Midbrain (tissue), 1 donor: Measurements from ENCODE around the gene SLC43A1.
"Not testable (repeated sequence)": the region's sequence is repeated elsewhere in the genome, so short reads cannot be mapped to it uniquely, and the experiment has no call there.

Experiments
- DNase-seq: peaks from one replicate; lab custom pipeline; 2025; lab: John Stamatoyannopoulos, UW

Gene SLC43A1

DNA sequence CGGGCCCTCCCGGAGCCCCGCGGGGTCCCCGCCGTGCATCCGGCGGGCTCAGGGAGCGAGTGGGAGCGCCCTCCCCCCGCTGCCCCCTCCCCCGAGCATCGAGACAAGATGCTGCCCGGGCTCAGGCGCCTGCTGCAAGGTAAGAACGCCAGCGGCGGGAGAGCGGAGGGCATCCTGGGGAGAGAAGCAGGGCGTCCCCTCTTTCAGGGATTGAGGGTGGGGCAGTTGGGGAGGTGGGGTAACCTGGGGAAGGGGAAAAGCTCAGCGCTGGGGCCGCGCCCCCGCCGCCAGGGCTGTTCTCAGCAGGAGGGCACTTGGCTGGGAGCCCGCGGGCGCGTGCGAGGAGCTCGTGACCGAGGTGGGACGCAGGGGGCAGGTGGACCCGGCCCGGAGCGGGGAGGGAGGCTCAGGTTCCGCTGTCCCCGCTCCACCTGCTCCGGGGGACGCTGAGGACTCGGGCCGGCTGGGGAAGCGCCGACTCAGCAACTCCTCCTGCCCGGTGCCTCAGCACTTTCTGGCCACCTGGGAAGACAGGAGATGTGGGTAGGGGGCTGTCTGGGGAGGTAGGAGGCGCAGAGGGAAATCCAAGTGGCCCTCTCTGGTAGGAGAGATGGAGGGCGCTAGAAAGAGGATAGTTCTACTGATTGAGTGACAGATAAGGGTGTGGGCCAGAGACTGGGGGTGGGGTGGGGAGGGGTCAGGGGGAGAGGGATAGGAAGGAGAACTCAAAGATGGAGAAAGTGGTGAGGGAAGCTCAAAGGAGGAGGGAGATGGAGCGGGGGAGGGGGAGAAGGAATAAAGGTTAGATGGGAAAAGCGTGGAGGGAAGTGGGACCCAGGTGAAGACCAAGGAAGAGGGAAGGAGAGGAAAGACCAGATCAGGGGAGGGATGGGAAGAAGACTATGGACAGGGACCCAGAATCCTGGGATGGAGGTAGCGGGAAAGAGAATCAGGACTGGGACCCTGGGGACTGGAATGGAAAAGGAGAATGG, 54.4 kb downstream of the SLC43A1 start:
- DNase-seq, result no peak

DNA sequence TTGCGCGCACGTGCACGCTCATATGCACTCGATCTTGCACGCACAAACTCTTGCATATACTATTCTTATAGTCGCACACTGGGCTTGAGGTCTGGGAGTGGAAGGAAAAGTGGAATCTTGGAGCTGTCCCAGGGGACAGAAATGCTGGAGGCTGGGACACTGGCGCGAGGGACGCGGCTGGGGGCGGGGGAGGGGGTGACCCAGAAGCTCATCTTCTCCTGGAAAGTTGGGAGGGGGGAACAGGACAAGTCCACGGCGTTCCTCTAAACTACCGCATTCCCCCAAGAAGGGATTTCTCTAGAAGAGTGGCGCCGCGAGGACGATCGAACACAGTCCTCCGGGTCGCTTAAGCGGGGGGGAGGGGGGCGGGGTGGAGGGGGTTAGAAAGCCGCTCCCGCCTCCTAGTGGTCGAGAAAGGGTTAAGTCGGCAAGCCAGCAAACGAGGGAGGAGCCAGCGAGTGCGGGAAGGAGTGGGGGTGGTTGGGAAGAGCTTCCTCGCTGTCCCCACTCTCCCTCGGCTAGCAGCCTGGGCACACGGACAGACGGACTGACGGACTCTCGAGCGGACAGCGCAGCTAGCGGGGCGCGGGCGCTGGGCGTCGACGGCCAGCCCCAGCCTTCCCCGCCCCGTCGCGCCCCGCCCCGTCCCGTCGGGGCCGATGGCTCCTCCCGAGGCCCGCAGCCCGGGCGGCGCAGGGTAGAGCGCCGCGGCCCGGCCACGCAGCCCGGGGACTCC, 55.3 kb downstream of the SLC43A1 start, which contains the start of gene RTN4RL2:
RTN4RL2 (plus strand) TSS at position 507 of the 736 bp plus-strand sequence. CDS start 338 bp downstream, outside the sequence.
- DNase-seq, result no peak

DNA sequence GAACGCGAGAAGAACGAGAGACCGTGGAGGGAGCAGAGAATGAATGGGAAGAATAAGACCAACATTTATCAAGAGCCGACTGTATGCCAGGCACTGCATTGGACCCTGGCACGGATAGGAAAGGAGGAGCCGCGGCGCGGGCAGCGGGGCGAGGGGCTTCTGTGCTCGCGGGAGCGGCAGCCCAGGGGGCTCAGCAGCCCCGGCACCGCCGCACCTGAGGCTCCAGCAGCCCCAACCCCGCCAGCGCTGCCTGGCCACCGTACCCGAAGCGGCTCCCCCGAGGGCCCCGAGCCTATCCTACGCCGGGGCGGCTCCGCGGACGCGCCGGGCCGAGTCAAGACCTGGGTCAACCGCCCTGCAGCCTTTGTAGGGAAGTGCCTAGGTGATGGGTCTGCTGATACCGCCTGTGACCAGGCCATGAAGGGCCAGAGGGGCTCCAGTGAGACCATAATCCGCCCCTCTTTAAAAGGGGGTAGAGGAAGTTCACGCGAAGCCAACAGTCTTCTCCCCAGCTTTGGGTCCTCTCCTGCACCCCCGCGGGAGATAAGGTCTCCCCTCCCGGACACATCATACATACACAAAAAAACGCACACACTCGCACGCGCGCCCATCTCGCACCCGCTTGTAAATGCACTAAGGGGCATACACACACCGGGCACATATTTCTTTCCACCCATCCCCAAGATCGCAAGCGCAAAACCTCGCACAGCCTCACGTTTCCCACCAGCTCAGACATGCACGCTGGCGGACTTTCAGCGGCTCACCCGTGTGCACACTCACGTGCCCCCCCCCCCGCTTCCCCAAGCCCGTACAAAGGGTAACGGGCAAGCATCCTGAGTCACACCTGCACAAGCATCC, 56.1 kb downstream of the SLC43A1 start:
- no peak for DNase-seq

DNA sequence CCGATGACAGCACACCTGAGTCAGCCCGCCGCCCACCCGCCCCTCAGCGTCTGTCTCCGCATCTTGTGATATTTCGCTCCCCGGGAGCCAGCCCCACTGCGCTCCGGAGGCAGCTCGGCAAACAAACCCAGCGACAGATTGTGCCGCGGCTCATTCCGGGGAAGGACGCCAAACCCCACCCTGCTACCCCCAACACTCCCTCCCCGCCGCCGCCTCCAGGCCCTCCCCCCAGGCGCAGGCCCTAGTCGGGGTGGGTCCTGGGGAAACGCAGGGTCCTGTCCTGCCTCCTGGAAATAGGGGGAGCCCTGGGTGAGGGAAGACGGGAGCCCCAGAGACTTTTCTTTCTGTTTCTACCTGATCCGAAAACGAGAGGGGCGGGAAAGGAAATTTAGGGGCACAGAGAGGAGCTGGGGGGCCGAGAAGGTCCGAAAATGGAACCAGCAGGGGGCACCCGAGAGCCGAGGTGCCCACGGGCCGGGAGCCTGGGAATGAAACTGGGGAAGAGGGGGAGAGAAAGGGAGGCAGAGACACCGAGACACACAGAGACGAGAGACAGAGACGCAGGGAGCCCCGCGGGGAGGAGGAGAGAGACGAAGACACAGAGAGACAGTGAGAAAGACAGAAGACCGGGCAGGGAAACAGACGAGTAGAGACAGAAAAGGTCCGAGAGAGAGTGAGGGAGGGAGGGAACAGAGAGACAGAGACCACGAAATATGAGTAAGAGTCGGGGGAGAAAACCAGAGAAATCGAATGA, 56.9 kb downstream of the SLC43A1 start:
- no peak for DNase-seq

DNA sequence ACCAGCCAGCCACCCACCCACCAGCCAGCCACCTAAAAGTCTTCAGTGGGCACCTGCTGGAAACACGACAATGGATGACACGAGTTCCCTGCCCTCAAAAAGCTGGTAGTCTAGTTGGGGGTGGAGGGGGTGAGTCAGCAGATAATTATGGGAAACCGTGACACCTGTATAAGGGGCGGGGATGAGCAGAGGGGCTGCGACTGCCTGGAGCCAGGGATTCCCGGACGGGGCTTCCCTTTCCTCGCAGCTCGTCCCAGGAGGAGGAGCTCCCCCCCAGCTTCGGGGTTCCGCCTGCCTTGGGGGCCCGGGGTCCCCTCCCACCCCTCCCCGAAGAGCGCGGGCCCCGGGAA, 57.5 kb downstream of the SLC43A1 start:
- no peak for DNase-seq

DNA sequence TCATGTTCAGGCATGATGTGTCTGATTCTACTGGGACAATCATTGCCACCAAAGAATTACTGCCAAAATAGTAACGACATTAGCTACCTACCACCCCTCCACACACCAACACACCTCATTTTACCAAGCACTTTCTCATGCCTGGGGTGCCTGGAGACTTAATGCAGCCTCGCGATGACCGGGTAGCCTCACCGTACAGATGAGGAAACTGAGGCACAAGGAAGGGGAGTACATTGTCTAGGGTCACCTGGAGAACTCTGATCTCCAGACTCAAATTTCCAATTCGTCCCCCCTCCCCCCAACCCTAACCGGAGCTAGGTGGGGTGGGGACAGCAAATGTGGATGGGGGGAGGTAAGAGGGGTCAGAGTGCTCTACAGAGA, 57.9 kb downstream of the SLC43A1 start:
- no peak for DNase-seq

DNA sequence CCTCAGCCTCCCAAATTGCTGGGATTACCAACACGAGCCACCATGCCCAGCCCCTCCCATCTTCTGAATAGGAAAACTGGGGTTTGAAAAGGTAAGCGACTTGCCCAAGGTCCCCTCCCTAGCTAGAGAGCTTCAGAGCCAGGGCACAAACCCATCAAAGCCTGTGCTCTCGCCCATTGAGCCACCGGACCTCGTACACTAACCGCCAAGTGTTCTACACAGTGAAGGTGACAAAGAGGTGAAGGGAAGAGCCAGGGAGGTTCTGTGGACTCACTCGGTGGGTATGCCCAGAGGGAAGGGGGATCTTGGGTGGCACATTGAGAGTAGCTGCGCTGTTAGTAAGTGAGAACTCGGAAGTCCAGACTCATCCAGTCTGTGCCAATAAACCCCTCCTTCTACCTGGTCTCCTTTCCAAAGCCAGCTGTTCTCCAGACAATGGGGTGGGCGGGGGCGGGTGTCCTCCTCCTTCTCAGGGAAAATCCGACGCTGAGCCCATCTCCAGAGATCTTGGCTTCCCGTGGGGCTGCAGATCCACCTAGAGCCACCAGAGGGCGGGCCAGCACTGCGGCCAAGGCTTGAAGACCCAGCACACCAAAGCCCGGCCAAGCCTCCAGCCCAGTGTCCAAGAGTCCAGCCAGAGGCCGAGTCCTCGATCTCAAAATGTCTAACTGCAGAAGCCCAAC, 58.4 kb downstream of the SLC43A1 start:
- peak; percentile 88 for DNase-seq

DNA sequence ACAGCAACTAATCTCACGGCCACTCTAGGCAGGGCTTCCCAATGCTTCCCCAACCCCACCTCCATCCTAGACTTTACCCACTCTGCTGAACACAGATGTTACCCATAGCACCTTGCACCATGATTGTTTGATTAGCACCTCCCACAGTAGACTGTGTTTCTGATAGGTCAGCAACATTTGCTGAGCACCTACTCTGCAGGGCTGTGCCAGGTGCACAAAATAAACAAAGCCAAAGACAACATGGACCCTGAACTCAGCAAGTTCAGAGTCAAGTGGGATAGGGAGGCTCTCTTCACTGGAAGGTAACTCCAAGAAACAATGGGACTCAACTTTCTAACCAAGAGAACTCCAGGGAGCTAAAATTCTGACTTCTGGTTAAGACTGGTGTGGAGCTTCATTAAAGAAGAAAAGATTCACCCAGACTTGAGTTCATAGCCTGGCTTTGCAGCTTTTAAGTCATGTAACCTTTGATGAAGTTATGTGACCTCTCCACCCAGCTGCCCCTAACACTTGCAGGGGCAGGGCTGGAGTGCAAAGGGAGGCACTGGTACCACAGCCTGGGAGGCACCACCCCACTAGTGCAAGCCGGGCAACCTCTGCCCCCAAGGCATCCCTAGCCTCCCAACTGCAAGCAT, 61.8 kb downstream of the SLC43A1 start:
- no peak for DNase-seq

DNA sequence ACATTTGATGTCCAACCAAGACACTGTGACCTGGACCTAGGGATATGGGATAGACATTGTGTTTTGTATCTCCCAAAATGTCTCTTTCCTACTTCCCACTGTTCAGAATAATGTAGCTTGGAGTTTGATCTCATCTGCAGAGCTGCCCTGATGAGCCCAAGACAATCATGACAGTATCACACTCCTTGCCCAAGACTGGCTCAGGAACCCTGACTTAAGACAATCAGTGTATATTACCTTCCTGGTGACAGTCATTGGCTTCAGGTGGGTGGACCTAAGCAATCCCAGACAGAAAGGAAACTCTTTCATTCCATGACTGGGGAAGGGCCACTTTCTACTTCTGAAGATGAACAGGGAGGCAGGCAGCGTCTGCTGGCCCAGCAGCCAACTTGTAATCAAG, 69.4 kb downstream of the SLC43A1 start:
- no peak for DNase-seq

DNA sequence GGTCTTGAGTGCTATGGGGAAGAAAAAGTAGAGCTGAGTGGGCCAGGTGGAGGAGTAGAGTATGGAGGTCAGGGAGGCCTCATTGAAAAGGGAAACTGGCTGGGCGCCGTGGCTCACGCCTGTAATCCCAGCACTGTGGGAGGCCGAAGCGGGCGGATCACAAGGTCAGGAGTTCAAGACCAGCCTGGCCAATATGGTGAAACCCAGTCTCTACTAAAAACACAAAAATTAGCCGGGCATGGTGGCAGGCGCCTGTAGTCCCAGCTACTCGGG, 70.4 kb downstream of the SLC43A1 start:
- DNase-seq, result not testable (repeated sequence)

DNA sequence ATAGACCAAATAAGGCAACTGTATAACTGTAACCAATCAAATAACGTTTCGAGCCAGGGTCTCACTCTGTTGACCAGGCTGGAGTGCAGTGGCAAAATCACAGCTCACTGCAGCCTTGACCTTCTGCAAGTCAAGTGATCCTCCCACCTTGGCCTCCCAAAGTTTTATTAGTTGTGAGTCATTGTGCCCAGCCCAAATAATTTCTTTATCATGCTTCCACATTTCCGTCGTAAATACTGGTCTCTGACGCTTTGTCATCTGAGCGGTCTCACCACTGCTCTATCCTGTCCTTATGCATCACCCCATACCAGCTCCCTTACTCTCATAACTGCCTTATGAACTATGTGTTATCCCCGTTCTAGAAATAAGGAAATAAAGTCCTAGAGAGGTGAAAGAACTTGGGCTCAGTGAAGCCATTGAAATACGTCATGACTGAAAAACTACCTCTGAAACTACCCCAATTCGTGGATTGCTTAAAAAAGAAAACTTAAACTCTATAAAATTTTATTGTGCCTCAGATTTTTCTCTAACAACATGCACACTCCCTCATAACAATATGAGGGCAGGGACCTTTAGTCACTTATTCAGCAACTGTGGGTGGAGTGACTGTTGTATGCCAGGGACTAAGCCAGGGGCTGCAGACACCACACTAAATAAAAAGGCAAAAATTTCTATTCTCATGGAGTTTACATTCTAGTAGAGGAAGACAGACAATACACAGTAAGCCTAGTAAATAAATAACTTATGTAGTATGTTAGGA, 71.0 kb downstream of the SLC43A1 start:
- no peak for DNase-seq

DNA sequence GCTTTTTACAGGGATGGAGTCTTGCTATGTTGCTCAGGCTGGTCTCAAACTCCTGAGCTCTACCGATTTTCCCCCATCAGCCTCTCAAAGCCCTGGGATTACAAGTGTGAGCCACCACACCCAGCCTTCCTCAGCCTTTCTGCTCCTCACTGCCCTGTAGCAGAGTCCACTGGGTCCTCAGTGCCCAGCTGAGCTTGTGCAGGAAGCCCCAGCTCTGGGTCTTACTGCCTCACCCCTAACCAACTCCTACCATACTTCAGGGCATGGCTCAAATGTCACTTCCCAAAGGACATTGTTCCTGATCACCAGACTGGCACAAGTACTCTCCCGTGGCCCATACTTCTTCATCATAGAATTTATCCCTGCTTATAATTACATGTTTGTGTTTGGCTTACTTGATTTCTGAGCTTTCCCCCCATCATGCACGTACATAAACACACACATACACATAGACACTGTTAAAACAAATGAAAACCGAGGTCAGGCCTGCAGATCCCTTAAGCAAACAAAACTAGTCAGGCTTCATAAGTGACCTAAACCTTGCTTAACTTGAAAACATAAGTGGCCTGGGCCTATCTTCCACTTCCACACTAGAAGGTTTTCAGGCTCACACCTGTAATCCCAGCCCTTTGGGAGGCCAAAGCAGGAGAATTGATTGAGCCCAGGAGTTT, 74.6 kb downstream of the SLC43A1 start:
- no peak for DNase-seq

DNA sequence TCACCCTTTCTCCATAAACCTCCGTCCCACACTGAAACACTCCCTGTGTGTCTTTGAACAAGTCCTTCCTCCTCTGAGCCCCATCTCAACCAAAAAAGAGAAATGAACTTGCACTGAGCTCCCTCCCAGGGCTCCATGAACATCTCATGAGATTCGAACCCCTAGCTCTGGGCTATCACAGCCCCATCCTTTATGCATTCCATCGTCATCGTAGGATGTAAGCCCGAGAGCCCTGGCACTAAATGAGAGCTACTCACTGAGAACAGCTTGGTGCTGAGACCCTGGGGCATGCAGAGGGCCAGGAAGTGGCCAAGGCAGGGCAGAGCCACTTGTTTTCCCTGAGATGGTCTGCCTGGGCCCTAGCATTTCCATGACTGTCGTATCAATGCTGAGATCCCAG, 75.7 kb downstream of the SLC43A1 start:
- DNase-seq, result no peak

DNA sequence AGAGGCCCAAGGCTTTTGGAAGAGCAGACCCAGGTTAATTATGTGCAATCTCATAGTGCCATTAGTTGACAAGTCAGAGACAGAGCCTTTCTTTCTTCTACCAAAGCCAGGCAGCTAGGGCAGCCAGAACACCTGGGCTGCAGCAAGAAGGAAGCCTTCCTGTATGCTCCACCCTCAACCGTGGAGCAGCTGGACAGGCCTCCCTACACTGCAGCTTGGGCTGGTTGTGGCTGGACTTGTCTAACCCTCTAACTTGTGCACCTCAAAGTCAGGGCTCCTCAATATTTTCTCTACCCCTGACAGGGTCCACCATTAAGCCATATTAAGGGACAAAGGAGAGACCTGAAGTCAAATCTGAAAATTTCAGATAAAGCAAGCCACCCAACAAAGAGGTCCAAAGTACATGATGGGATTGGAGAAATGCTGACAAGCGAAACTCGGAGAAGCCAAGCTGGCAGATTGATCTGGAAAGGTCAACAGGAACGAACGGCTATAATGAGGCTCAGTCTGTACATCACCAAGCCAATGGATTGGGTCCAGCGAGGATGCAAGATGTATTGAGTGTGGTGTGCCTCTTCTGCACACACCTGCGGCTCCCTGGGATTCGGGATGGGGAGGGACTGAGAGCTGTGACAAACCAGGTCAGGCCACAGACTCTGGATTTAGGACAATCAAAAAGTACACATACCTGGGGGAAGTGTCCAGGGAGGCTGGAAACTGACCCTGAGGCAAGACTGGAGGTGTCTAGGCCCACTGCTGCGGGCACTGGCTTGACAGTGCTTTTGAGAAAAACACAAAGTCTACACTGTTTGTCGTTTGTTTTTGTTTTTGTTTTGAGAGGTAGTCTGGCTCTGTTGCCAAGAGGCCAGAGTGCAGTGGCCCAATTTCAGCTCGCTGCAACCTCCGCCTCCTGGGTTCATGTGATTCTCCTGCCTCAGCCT, 76.9 kb downstream of the SLC43A1 start:
- no peak for DNase-seq

DNA sequence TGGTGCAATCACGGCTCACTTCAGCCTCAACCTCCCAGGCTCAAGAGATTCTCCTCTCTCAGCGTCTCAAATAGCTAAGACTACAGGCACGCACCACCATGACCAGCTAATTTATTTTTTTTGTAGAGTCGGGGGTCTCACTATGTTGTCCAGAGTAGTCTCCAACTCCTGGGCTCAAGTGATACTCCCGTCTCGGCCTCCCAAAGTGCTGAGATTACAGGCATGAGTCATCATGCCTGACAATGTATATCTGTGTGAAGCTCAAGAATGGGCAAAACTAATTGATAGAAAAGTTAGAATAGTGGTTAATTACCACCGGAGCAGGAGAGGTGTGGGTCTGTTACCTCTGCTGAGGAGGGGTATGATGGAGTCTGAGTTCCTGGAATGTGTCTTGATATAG, 79.5 kb downstream of the SLC43A1 start:
- DNase-seq, result no peak

DNA sequence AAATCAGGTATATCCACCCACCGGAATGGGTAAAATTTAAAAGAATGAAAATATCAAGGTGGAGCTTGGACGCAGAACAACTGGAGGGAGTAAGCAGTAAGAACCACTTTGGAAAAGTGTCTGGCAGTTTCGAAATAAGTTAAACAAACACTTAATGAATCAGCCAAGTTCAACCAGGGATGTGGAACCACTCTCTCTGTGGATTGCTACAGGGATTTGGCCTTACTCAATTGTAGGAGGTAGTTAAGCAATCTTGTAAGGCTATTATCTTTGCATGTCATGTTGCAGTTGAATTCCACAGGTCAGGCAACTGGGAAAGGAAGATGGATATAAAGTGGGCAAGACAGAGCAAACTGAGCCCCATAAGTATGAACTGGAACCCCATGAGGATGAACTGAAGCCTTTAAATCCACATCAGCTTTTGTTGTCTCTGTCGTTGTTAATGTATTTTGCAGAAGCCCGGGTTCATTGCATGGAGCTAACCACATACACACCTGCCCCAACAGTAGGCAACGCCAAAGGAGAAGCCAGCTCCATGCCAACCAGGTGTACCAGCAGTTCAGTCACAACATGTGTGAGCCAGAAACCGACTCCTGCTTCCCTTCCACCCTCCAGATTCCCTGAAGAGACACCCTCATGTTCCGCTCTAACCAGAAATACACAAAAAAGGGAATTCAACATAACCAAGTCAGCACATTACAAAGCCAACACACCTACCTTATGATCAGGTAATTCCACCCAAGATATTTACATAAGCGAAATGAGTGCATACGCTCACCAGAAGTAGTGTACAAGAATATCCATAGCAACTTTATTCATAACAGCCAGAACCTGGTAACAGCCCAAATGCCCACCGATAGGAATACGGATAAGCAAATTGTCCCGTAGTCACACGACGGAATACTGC, 80.6 kb downstream of the SLC43A1 start:
- no peak for DNase-seq
